HG02623 (cell line): ENCODE measurements around the gene USP1.

Source experiments
- ATAC-seq: cut with Tn5 transposase; IDR thresholded peaks from one replicate; pipeline ENCODE4 v1.9.1; 2021; ENCODE audit warnings: moderate library complexity; ENCODE audit not compliant: unreplicated experiment

The USP1 gene

DNA sequence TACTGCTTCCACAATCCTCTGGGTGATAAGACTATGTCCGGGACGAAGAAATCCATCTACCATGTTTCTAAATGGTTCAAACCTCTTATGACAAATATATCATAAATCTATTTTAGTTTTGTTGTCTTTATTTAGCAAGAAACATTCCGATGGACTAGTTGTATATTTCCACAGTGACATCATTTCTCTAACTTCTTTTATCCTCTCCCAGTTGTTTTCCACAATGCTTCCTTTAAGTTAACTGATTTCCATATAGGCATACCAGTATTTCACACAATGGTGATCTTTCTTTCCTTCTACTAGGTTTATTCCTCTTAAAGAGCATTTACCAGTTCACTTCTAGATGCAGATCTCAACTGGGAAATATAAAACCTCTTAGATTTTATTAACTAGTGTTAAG, 44.8 kb downstream of the USP1 start:
- no peak for ATAC-seq

DNA sequence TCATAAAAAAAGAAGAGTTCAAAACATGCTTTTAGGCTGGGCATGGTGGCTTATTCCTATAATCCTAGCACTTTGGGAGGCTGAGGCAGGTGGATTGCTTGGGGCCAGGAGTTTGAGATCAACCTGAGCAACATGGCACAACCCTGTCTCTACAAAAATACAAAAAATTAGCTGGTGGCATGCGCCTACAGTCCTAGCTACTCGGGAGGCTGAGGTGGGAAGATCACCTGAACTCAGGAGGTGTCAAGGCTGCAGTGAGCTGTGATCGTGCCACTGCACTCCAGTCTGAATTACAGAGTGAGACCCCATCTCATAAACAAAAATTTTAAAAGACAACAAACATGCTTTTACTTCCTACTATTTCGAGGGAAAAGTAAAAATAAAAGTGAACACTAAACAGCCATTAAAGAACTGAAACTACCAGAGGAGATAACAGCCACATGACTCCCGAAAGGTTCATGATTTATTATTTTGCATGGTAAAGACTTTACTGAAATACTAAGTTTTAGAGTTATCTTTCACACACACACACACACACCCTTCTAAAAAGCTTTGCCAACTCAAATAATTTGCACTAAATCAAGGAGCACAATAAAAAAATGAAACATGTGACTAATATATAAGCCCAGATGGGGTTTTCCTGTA, 48.1 kb downstream of the USP1 start:
- ATAC-seq: no peak

DNA sequence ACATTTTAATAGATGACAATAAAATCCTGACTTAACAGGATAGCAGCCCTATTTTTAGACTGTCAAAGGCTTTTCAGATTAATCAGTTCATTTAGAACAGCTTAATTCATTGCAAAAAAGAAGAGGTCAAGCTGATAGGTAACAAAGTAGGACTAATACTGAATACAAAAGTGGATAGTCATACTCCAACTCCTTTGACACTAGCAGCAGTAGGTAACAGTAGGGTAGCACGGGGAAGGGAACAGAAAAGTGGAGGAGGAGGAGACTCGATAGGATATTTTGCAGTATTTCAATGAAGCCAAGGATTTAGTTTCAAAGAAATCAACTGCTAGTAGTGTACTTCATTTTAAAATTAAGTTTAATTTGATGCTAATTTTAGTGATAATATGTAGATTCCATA, 51.1 kb downstream of the USP1 start:
- no peak for ATAC-seq

DNA sequence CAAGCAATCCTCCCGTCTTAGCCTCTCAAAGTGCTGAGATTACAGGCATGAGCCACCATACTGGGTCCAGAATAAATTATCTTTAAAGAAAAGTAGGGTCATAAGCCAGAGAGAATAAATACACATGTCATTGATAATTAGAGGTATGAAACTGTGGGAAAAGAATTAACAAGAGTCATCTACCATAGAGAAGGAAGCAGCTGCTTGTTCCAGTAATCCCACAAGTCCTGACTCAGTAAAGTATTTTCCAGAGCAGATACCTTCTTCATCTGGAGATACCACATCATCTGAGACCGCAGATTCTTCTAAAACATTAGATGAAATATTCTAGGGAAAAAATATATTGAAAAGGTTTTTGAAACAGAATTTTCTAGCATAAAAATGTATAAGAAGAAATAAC, 55.7 kb downstream of the USP1 start:
- no peak for ATAC-seq

DNA sequence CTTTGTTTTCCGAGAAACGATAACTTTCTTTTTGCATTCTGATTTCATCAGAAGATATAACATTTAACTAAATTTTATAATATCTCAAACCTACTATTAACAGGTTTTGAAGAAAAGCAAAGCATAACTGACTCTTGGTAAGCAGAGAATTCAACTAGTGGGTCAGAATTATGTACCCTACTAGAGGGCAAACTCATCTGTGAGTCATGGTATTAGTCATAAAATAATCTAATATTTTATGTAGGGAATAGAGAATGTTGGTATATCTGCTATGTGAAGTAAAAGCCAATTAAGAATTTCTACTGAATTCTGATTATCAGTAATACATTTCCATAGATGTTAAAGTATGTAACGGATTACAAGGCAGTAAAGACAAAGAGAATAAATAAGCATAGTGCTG, 56.8 kb downstream of the USP1 start:
- ATAC-seq: no peak

DNA sequence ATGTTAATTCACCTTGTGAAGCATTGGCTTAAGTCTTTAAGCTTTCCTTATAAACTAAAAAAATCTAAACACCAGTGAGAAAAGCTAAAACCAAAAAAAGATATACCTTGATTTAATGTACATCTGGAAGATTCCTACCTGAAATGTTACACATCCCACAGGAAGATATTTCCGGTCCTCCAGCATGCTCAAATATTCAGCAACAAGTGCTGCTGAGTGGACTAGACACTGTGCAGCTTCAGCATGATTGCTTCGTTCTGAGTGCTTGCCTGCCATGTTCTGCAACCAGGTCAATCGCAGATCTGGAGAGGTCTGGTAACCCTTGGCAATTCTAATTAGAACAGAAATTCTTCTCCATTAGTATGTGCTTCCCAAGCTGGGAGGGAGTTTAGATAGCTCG, 57.3 kb downstream of the USP1 start:
- ATAC-seq: no peak

DNA sequence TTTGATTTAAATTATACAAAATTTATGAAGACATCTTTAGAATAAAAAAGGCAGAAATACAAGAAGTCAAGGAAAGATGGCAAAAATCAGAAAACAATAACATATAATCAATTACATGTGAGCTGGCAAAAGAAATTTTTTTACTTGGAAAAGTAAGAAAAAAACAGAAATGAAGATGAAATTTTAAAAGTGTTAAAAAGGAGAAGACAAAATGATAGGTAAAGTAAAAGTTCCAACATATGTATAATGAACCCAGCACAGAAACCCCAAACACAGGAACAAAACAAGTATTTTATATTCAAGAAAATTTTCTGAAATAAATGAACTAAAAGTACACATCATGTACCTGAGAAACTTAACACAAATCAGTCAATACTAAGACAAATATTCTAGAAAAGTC, 63.4 kb downstream of the USP1 start:
- no peak for ATAC-seq
